GM18873 (cell line): ENCODE data around the gene MUS81.
"Not testable (repeated sequence)": the region's sequence is repeated elsewhere in the genome, so short reads cannot be mapped to it uniquely, and the experiment has no call there.

Source experiments
- ATAC-seq: cut with Tn5 transposase; IDR thresholded peaks from one replicate; pipeline ENCODE4 v1.9.1; 2021; ENCODE audit warnings: mild to moderate bottlenecking, moderate library complexity, moderate number of reproducible peaks; ENCODE audit not compliant: unreplicated experiment, low FRiP score

Gene MUS81, protein sequence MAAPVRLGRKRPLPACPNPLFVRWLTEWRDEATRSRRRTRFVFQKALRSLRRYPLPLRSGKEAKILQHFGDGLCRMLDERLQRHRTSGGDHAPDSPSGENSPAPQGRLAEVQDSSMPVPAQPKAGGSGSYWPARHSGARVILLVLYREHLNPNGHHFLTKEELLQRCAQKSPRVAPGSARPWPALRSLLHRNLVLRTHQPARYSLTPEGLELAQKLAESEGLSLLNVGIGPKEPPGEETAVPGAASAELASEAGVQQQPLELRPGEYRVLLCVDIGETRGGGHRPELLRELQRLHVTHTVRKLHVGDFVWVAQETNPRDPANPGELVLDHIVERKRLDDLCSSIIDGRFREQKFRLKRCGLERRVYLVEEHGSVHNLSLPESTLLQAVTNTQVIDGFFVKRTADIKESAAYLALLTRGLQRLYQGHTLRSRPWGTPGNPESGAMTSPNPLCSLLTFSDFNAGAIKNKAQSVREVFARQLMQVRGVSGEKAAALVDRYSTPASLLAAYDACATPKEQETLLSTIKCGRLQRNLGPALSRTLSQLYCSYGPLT

GRCh38 chr11:65860278-65861164 lies at the start of gene MUS81:
Gene MUS81, plus strand, starts transcription at chr11:65860433. Its CDS starts 321 bp downstream, at chr11:65860754.
- ATAC-seq: no peak

- ATAC-seq: no peak
Measured at GRCh38 chr11:65811764-65812475, 48.3 kb upstream of the MUS81 start.

DNA sequence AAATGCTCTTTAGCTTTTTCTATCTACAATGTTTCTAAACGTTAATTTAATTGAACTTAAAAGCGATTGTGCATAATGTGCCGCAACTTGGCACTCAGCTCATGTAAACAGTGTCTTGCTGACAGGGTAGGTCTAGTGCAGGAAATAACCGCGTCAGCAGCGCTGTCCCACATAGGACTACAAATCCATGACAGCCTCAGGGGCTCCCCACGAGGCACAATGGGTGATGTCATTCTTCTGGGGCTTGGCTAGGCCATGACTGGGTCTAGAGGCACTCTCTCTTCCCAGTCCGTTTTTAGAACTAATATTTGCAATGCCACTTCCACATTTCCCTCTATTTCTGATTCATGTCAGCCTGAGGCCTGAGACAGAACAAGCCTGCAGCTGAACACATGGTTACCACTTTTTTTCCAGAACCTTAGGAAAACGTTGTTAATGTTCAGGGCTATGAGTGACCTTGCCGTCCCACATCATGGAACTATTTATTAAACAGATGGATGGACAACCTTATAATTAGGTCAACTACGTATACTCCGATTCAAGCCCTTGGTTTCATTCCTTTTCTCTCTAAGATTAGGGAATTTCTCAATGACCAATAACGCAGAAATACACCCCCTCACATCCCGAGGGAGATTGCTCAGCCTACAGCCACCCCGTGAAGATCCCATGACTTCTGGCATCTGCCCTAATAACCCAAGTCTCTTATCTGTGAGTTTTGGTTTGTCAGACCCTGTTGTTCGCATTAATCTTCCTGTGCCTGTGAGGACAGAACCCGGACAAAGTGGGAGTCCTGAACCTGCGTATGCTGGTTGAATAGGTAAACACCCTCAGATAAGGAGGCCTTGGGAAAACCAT lies 45.9 kb upstream of the MUS81 start:
- no peak for ATAC-seq

- no peak for ATAC-seq
Measured at GRCh38 chr11:65814986-65815565, 45.2 kb upstream of the MUS81 start.

GRCh38 chr11:65816696-65817095 lies 43.5 kb upstream of the MUS81 start:
- ATAC-seq: no peak

GRCh38 chr11:65817312-65817834 lies 42.9 kb upstream of the MUS81 start:
- ATAC-seq: no peak

- peak; percentile 59 for ATAC-seq
Measured at GRCh38 chr11:65817835-65818680, 42.2 kb upstream of the MUS81 start.

DNA sequence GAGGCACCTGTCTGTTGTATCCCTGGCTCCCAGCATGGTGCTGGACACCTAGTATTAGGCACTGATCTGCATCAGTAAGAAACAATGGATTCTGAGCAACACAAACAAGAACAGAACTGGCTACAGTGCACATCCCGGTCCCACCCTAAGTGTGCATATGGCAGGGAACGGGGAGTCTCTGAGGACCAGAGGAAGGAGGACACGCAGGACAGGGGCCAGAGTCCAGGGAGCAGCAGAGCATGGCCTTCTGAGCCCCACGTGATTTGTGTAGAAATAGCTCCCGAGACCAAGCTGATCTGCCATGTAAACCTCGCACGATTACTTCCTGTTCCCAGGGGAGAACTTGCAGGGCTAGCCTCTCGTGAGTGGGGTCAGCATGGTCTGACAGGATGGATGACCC lies 39.1 kb upstream of the MUS81 start:
- ATAC-seq: no peak

DNA sequence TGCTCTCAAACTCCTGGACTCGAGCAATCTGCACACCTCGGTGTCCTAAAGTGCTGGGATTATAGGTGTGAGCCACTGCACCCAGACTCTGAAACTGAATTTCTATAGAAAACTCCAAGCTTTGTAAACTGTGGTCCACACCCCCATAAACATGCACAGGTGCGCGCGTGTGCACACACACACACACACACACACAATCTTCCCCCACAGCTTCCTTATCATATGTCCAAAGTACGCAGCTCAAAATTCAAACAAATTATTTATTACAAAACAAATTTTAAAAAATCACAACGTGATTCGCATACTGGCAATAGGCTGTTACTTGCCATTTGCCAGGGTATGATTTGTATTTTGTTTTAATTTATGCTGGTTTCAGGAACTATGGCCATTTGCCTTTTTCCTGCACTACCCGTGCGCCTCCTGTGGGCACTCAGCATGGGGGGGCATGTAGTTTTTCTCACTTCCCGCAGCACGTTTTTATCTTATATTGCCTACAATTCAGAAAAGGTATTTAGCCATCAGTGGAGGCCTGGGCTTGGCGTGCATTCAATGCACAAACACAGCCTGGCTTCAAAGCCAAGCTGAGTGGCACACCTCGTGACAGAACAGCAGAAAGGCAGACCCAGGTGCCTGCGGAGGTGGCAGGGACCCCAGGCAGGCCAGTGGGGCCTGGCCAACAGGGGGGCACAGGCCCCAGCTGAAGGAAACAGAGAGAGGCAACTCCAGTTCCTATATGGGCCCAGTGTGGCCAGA lies 37.3 kb upstream of the MUS81 start:
- no peak for ATAC-seq

DNA sequence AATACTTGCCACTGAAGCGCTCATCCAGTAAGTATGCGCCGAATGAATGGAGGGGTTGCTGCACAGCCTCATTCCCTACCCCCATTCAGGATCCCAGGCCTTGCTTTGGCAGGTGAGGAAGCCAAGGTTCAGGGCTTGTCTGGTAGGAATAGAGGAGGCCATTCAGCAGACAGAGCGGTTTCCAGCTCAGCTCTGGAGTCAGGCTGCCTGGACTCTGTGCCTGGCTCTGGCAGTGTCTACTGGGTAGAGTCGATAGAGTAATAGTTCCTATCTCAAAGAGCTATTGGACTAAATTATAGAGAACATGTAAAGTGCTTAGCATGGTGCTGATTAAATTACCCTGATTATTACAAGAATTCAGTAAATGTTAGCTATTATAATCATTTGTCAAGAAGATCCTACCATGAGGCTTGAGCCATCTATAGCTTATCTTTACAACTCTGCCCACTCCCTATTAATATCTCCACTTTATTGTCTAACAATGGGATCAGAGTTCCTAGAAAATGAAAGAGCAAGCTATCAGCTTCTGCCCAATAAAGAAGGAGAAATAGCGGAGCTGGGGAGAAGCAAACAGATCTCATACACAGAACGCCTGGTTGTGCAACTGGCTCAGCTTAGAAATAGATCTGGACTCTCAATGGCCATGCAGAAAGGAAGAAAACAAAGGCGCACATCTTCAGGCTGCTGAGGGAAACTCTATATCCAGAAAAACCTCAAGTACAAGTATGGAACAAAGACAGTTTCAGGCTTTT lies 33.1 kb upstream of the MUS81 start:
- ATAC-seq: no peak

DNA sequence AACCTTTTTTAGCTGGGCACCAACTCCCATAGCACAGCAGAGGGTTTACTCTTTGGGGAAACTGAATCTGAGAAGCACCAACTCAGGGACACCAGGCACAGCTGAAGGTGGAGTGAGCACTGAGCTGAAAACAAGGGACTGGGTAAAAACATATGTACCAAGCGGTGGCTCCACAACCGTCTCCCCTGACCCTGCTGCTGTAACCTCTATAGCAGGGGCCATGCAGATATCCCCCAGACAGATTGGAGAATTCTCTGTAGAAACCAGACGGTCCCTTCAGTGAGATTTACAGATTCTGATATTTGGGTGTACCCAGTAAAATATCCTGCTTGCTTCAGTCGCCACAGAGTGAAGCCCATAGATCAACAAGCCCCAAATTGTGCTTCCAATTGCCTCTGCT lies 30.8 kb upstream of the MUS81 start:
- ATAC-seq: no peak

DNA sequence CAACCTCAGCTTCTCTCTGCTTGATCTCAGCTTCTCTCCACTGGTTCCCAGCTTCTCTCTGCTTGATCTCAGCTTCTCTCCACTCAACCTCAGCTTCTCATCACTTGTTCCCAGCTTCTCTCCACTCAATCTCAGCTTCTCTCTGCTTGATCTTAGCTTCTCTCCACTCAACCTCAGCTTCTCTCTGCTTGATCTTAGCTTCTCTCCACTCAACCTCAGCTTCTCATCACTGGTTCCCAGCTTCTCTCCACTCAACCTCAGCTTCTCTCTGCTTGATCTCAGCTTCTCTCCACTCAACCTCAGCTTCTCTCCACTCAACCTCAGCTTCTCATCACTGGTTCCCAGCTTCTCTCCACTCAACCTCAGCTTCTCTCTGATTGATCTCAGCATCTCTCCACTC lies 28.0 kb upstream of the MUS81 start:
- not testable (repeated sequence) for ATAC-seq

GRCh38 chr11:65833297-65834030 lies 26.8 kb upstream of the MUS81 start, which contains the start of gene SNX32:
Gene SNX32, plus strand, starts transcription at chr11:65833963. Its CDS starts 103 bp downstream, at chr11:65834066.
- ATAC-seq: peak; percentile 82

GRCh38 chr11:65834202-65834601 lies 26.0 kb upstream of the MUS81 start:
- no peak for ATAC-seq

GRCh38 chr11:65842144-65842543 lies 18.1 kb upstream of the MUS81 start:
- no peak for ATAC-seq

DNA sequence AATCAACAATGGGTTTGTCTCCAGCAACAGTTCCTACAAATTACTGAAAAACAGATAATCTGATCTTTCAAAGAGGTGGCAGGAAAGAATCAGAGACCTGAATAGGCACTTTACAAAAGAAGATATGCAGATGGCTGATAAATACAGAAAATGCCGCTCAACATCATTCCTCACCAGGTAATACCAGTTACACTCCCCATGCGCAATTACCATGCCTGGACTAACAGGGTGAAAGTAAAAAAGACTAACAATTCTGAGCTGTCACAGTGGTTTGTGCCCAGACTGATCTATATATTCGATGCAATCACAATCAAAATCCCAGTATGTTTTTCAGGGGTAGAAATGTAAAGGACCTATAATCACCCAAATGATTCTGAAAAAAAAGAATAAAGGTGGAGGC lies 16.4 kb upstream of the MUS81 start:
- no peak for ATAC-seq
